Measurements from ENCODE around the gene E2F4.

The E2F4 gene

GRCh38 chr16:67169642-67170167, 22.2 kb upstream of the E2F4 start:
- H3K4me3 ChIP-seq (ENCODE audit: low read depth, low read length), result no peak overlapping the region
- H2BK5ac ChIP-seq (ENCODE audit: low read depth, low read length, poor library complexity), result no peak overlapping the region
- no peak overlapping the region for H2BK12ac ChIP-seq (ENCODE audit: low read length)
- H3K27ac ChIP-seq (ENCODE audit: low read depth, low read length), result peak overlapping the region; percentile 21
- no CpG with 5 or more reads among the region's 24 CpGs for WGBS (ENCODE audit: extremely low coverage, insufficient coverage, insufficient read length)
- peak overlapping the region; percentile 82 for H4K8ac ChIP-seq (ENCODE audit: low read depth, low read length)
- peaks cover 5% of the 10 kb centered on the region for H3K79me1 ChIP-seq (ENCODE audit: low read length)
- H3K23ac ChIP-seq (ENCODE audit: low read length), result no peak overlapping the region
- no peak overlapping the region for H2AK5ac ChIP-seq (ENCODE audit: low read length)
- no peaks in the 10 kb centered on the region for H3K36me3 ChIP-seq (ENCODE audit: control insufficient read depth in 1 of 2, insufficient read depth in 2 of 2, low read length in 2 of 2)
- H2AFZ ChIP-seq (ENCODE audit: insufficient read depth, low read length, poor library complexity), result peak overlapping the region; percentile 57
- peak overlapping the region; percentile 83 for H3K18ac ChIP-seq (ENCODE audit: low read length)
- peak overlapping the region; percentile 70 for H4K12ac ChIP-seq (ENCODE audit: low read depth, low read length)
- no peak overlapping the region for H3K9ac ChIP-seq (ENCODE audit: low read length)
- H4K91ac ChIP-seq (ENCODE audit: low read depth, low read length), result peak overlapping the region; percentile 55
- H3K27me3 ChIP-seq (ENCODE audit: insufficient read depth, low read length), result peaks cover 63% of the 10 kb centered on the region
- peaks cover 1% of the 10 kb centered on the region for H3K79me2 ChIP-seq (ENCODE audit: control insufficient read depth, insufficient read depth, low read length, poor library complexity)
- peak overlapping the region; percentile 10 for H2BK120ac ChIP-seq (ENCODE audit: insufficient read depth, low read length, poor library complexity)
- peaks cover 4% of the 10 kb centered on the region for H3K9me3 ChIP-seq (ENCODE audit: insufficient read depth, low read depth, low read length)
- no peak overlapping the region for H3K4ac ChIP-seq (ENCODE audit: low read depth, low read length)
- H3K14ac ChIP-seq (ENCODE audit: low read length), result peak overlapping the region; percentile 80
- DNase-seq, result peak in 1 of 2 donors; percentile 30
- H3K4me2 ChIP-seq (ENCODE audit: low read length), result peak overlapping the region; percentile 86
- H3K4me1 ChIP-seq (ENCODE audit: control insufficient read depth in 1 of 2, insufficient read depth in 2 of 2, low read length in 2 of 2), result peaks cover 19 to 28% of the 10 kb centered on the region in 2 experiments

GRCh38 chr16:67170168-67170948, 21.6 kb upstream of the E2F4 start, which contains the start of gene NOL3:
TSS of gene NOL3 (plus strand) at chr16:67170538.
- peak within 1 kb of the TSS; percentile 57 for H2AFZ ChIP-seq (ENCODE audit: insufficient read depth, low read length, poor library complexity)
- no peak within 1 kb of the TSS for H2AK5ac ChIP-seq (ENCODE audit: low read length)
- H3K9me3 ChIP-seq (ENCODE audit: insufficient read depth, low read depth, low read length), result peaks cover 4% of the 10 kb centered on the region
- no CpG with 5 or more reads among the region's 50 CpGs for WGBS (ENCODE audit: extremely low coverage, insufficient coverage, insufficient read length)
- H3K79me2 ChIP-seq (ENCODE audit: control insufficient read depth, insufficient read depth, low read length, poor library complexity), result peaks cover 1% of the 10 kb centered on the region
- H3K18ac ChIP-seq (ENCODE audit: low read length), result peak within 1 kb of the TSS; percentile 83
- H4K12ac ChIP-seq (ENCODE audit: low read depth, low read length), result peak within 1 kb of the TSS; percentile 70
- H2BK12ac ChIP-seq (ENCODE audit: low read length), result no peak within 1 kb of the TSS
- no peaks in the 10 kb centered on the region for H3K36me3 ChIP-seq (ENCODE audit: control insufficient read depth in 1 of 2, insufficient read depth in 2 of 2, low read length in 2 of 2)
- H2BK5ac ChIP-seq (ENCODE audit: low read depth, low read length, poor library complexity), result peak within 1 kb of the TSS; percentile 66
- H3K4ac ChIP-seq (ENCODE audit: low read depth, low read length), result no peak within 1 kb of the TSS
- H3K14ac ChIP-seq (ENCODE audit: low read length), result peak within 1 kb of the TSS; percentile 80
- H3K23ac ChIP-seq (ENCODE audit: low read length), result no peak within 1 kb of the TSS
- H3K27ac ChIP-seq (ENCODE audit: low read depth, low read length), result peak within 1 kb of the TSS; percentile 21
- H3K4me2 ChIP-seq (ENCODE audit: low read length), result peak within 1 kb of the TSS; percentile 86
- H3K79me1 ChIP-seq (ENCODE audit: low read length), result peaks cover 5% of the 10 kb centered on the region
- H3K9ac ChIP-seq (ENCODE audit: low read length), result peak within 1 kb of the TSS; percentile 26
- H3K4me1 ChIP-seq (ENCODE audit: control insufficient read depth in 1 of 2, insufficient read depth in 2 of 2, low read length in 2 of 2), result peaks cover 19 to 30% of the 10 kb centered on the region in 2 experiments
- peak within 1 kb of the TSS; percentile 70 for H4K91ac ChIP-seq (ENCODE audit: low read depth, low read length)
- peak; percentile 63 to 72 for DNase-seq
- H2BK120ac ChIP-seq (ENCODE audit: insufficient read depth, low read length, poor library complexity), result peak within 1 kb of the TSS; percentile 36
- peak within 1 kb of the TSS; percentile 82 for H4K8ac ChIP-seq (ENCODE audit: low read depth, low read length)
- H3K4me3 ChIP-seq (ENCODE audit: low read depth, low read length), result peak within 1 kb of the TSS; percentile 66
- peaks cover 59% of the 10 kb centered on the region for H3K27me3 ChIP-seq (ENCODE audit: insufficient read depth, low read length)

DNA sequence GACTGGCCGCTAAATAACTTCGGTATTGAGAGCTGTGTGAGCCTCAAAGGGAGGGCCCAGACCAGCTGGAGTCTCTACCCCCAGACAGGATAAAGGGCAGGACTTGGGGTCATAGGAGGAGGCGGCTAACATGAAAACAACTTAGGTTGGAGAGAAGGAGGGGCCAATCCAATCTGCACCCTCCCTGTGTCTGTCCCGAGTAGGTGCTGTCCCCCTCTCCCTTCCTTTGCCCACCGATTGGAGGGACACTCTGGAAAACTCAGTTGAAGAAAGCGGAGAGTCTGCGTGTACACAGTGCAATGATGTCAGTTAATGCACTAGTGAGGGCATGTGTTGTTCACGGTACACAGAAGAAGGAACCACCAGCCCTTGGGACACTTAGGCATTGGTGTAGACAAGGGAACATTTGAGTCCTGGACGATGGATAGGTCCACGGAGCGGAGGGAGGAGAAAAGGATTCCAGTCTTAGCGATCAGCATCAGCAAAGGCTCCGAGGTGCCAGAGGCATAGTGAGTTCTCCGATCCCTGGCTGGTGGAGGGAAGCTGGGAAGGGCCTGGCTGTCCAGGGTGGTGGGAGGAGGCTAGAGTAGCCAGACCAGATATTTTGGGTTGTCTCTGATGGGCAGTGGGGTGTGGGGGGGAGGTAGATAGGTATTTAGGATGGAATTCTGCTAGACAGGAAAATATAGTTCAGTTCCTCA, 20.9 kb upstream of the E2F4 start:
- H2BK5ac ChIP-seq (ENCODE audit: low read depth, low read length, poor library complexity), result peak overlapping the region; percentile 2
- no peak overlapping the region for H3K27ac ChIP-seq (ENCODE audit: low read depth, low read length)
- peak overlapping the region; percentile 55 for H4K12ac ChIP-seq (ENCODE audit: low read depth, low read length)
- peaks cover 7% of the 10 kb centered on the region for H3K9me3 ChIP-seq (ENCODE audit: insufficient read depth, low read depth, low read length)
- H3K23ac ChIP-seq (ENCODE audit: low read length), result no peak overlapping the region
- peaks cover 19 to 30% of the 10 kb centered on the region in 2 experiments for H3K4me1 ChIP-seq (ENCODE audit: control insufficient read depth in 1 of 2, insufficient read depth in 2 of 2, low read length in 2 of 2)
- peaks cover 1% of the 10 kb centered on the region for H3K79me2 ChIP-seq (ENCODE audit: control insufficient read depth, insufficient read depth, low read length, poor library complexity)
- peaks cover 5% of the 10 kb centered on the region for H3K79me1 ChIP-seq (ENCODE audit: low read length)
- no peak overlapping the region for H3K4me3 ChIP-seq (ENCODE audit: low read depth, low read length)
- peaks cover 54% of the 10 kb centered on the region for H3K27me3 ChIP-seq (ENCODE audit: insufficient read depth, low read length)
- H4K8ac ChIP-seq (ENCODE audit: low read depth, low read length), result peak overlapping the region; percentile 70
- no peak overlapping the region for H2BK120ac ChIP-seq (ENCODE audit: insufficient read depth, low read length, poor library complexity)
- H3K18ac ChIP-seq (ENCODE audit: low read length), result peak overlapping the region; percentile 31
- peak overlapping the region; percentile 43 for H3K14ac ChIP-seq (ENCODE audit: low read length)
- DNase-seq, result peak in 1 of 2 donors; percentile 50
- WGBS (ENCODE audit: extremely low coverage, insufficient coverage, insufficient read length), result no CpG with 5 or more reads among the region's 14 CpGs
- no peak overlapping the region for H2BK12ac ChIP-seq (ENCODE audit: low read length)
- peaks cover 0 to 3% of the 10 kb centered on the region in 2 experiments for H3K36me3 ChIP-seq (ENCODE audit: control insufficient read depth in 1 of 2, insufficient read depth in 2 of 2, low read length in 2 of 2)
- H3K4me2 ChIP-seq (ENCODE audit: low read length), result peak overlapping the region; percentile 86
- H2AFZ ChIP-seq (ENCODE audit: insufficient read depth, low read length, poor library complexity), result peak overlapping the region; percentile 47
- H4K91ac ChIP-seq (ENCODE audit: low read depth, low read length), result peak overlapping the region; percentile 70
- H2AK5ac ChIP-seq (ENCODE audit: low read length), result no peak overlapping the region
- peak overlapping the region; percentile 26 for H3K9ac ChIP-seq (ENCODE audit: low read length)
- H3K4ac ChIP-seq (ENCODE audit: low read depth, low read length), result no peak overlapping the region

DNA sequence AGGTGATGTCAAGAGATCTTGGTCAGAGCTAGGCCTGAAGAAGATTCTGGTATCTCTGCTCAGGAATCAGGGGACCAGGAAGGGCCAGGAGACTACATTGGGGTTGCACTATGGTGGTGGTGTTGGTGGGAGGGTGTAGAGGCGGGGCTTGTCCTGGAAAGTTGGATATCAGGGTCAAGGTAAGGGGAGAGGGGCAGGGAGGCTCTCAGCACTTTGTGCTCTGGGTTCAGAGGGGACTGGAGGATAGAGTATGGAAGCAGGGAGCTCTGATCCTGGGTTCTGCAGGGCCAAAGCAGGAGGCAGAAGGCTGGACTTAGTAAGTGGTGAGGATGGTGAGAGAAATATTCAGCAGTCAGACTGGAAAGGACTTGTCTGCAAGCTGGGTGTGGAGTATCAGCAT, 18.6 kb upstream of the E2F4 start:
- Histone ChIP-seq H4K12ac (ENCODE audit: low read depth, low read length) (no peak overlapping the region), H2BK5ac (ENCODE audit: low read depth, low read length, poor library complexity) (no peak overlapping the region), H4K8ac (ENCODE audit: low read depth, low read length) (no peak overlapping the region), H3K36me3 (ENCODE audit: control insufficient read depth in 1 of 2, insufficient read depth in 2 of 2, low read length in 2 of 2) (peaks cover 2 to 8% of the 10 kb centered on the region in 2 experiments), H3K18ac (ENCODE audit: low read length) (no peak overlapping the region), H2BK120ac (ENCODE audit: insufficient read depth, low read length, poor library complexity) (no peak overlapping the region), H4K91ac (ENCODE audit: low read depth, low read length) (no peak overlapping the region), H3K27ac (ENCODE audit: low read depth, low read length) (no peak overlapping the region), H3K27me3 (ENCODE audit: insufficient read depth, low read length) (peaks cover 34% of the 10 kb centered on the region), H2AFZ (ENCODE audit: insufficient read depth, low read length, poor library complexity) (no peak overlapping the region), H3K79me2 (ENCODE audit: control insufficient read depth, insufficient read depth, low read length, poor library complexity) (peaks cover 1% of the 10 kb centered on the region), H3K4me3 (ENCODE audit: low read depth, low read length) (no peak overlapping the region), H3K4me1 (ENCODE audit: control insufficient read depth in 1 of 2, insufficient read depth in 2 of 2, low read length in 2 of 2) (peaks cover 21 to 33% of the 10 kb centered on the region in 2 experiments), H3K14ac (ENCODE audit: low read length) (no peak overlapping the region), H2BK12ac (ENCODE audit: low read length) (no peak overlapping the region), H3K4ac (ENCODE audit: low read depth, low read length) (no peak overlapping the region), H3K23ac (ENCODE audit: low read length) (no peak overlapping the region), H3K9me3 (ENCODE audit: insufficient read depth, low read depth, low read length) (peaks cover 5% of the 10 kb centered on the region), H3K4me2 (ENCODE audit: low read length) (peak overlapping the region; percentile 70), H3K79me1 (ENCODE audit: low read length) (peaks cover 5% of the 10 kb centered on the region), H3K9ac (ENCODE audit: low read length) (no peak overlapping the region), H2AK5ac (ENCODE audit: low read length) (no peak overlapping the region)
- WGBS (ENCODE audit: extremely low coverage, insufficient coverage, insufficient read length), result no CpG with 5 or more reads among the region's 1 CpG
- DNase-seq, result no peak
